IgD-negative memory B cell (primary cell): Measurements from ENCODE around the gene LDLRAD3. TPM values are rescaled to one million over a fixed set of nuclear protein-coding genes. Genes with fewer than 3 reads are reported as not detected.

Source experiments
- H3K27ac Mint-ChIP-seq, 3 donors: one replicate each; pipeline ENCODE4 v1.8.0; 2020 to 2022; ENCODE audit warnings: mild to moderate bottlenecking in 3 of 3, mixed read lengths in 3 of 3, moderate library complexity in 1 of 3
- H3K27me3 Mint-ChIP-seq: one replicate; pipeline ENCODE4 v1.8.0; 2021; ENCODE audit warnings: mixed read lengths
- H3K36me3 Mint-ChIP-seq: one replicate; pipeline ENCODE4 v1.8.0; 2020; ENCODE audit warnings: mild to moderate bottlenecking, mixed read lengths
- H3K4me1 Mint-ChIP-seq, 3 donors: one replicate each; pipeline ENCODE4 v1.8.0; 2020 to 2022; ENCODE audit warnings: mixed read lengths in 3 of 3, mild to moderate bottlenecking in 1 of 3
- H3K4me3 Mint-ChIP-seq, 4 donors: one replicate each; pipeline ENCODE4 v1.8.0; 2020 to 2022; ENCODE audit warnings: mild to moderate bottlenecking in 4 of 4, mixed read lengths in 4 of 4, moderate library complexity in 3 of 4
- H3K9me3 Mint-ChIP-seq, 3 donors: one replicate each; pipeline ENCODE4 v1.8.0; 2020 to 2021; ENCODE audit warnings: mixed read lengths in 3 of 3, mild to moderate bottlenecking in 1 of 3
- polyA plus RNA-seq: library from polyadenylated mRNA; unstranded; fragments of 300-500 nt; fragmentation: Illumina TruSeq; gene quantifications from one replicate; pipeline ENCODE4 v1.2.3, GENCODE V29; 2021

LDLRAD3 gene
- polyA plus RNA-seq, 1 donor from 2014 or later = not detected

DNA sequence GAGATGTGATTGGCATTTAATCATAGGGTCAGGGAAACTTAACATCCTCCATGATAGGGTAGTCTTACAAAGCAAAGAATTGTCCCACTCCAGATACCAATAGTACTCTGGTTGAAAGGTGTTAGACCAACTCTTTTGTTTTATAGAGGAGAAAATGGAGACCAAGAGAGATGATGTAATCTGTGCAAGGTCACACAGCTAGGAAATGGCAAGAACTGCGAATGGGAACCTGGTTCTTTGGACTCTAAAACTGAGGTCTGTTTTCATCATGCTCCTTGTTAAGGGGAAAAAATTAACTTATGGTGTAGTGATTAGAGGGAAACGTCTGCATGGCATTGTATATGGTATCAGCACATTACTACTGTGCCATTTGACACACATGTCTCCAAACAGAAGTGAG is 174.2 kb downstream of the LDLRAD3 start:
- H3K4me1 Mint-ChIP-seq = no peaks in the 10 kb centered on the region
- no peaks in the 10 kb centered on the region for H3K36me3 Mint-ChIP-seq
- no peak overlapping the region for H3K27ac Mint-ChIP-seq
- no peak overlapping the region for H3K4me3 Mint-ChIP-seq
- H3K27me3 Mint-ChIP-seq = peaks cover 2% of the 10 kb centered on the region
- H3K9me3 Mint-ChIP-seq = peaks cover 3 to 5% (median 5%) of the 10 kb centered on the region in 3 donors

DNA sequence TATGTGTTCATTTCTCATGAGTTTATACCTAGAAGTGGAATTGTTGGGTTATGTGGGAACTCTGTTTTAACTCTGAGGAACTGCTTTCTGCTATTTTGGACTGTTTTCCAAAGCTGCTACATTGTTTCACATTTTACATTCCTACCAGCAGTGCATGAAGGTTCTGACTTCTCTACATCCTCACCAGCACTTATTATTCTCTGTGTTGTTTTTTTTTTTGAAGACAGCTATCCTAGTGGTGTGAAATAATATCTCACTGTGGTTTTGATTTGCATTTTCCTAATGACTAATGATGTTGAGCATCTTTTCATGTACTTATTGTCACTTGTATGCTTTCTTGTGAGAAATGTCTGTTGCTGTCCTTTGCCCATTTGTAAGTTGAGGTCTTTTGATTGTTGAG is 175.4 kb downstream of the LDLRAD3 start:
- peaks cover 2% of the 10 kb centered on the region for H3K27me3 Mint-ChIP-seq
- no peaks in the 10 kb centered on the region for H3K4me1 Mint-ChIP-seq
- H3K27ac Mint-ChIP-seq = no peak overlapping the region
- H3K9me3 Mint-ChIP-seq = peaks cover 0 to 5% (median 2%) of the 10 kb centered on the region in 3 donors
- no peaks in the 10 kb centered on the region for H3K36me3 Mint-ChIP-seq
- no peak overlapping the region for H3K4me3 Mint-ChIP-seq

DNA sequence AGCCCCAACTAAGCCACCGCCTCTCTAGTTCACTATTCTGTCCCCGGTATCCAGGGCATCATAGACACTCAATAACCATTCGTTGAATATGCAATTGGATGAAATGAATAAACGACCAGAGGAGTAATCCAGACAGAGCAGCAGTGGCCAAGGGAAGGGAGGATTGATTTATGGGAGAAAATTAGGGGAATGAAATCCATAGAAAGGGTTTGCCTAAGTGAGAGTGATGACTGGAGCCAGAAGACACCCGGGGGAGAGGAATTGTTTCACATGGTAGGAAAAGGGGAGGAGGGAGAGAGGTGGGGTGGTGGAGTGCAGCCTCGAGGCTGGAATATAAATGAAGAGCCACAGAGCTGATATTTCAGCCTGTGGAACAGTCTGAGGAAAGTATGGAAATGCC is 177.2 kb downstream of the LDLRAD3 start:
- Mint-ChIP-seq H3K9me3 (no peaks in the 10 kb centered on the region), H3K27me3 (peaks cover 2% of the 10 kb centered on the region), H3K36me3 (no peaks in the 10 kb centered on the region), H3K27ac (no peak overlapping the region), H3K4me1 (no peaks in the 10 kb centered on the region), H3K4me3 (no peak overlapping the region)

DNA sequence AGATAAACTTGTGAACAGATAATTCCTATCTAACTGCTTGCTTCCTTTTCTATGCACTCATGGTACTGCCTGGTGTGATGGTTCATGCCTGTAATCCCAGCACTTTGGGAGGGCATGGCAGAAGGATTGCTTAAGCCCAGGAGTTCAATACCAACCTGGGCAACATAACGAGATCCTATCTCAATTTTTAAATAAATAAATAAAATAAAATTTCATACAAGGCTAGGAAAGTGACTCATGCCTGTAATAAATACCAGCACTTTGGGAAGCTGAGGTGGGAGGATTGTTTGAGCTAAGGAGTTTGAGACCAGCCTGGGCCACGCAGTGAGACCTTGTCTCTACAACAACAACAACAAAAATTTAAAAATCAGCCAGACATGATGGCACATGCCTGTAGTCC is 178.8 kb downstream of the LDLRAD3 start:
- Mint-ChIP-seq H3K9me3 (no peaks in the 10 kb centered on the region), H3K4me3 (no peak overlapping the region), H3K27ac (no peak overlapping the region), H3K27me3 (peaks cover 2% of the 10 kb centered on the region), H3K4me1 (no peaks in the 10 kb centered on the region), H3K36me3 (no peaks in the 10 kb centered on the region)

DNA sequence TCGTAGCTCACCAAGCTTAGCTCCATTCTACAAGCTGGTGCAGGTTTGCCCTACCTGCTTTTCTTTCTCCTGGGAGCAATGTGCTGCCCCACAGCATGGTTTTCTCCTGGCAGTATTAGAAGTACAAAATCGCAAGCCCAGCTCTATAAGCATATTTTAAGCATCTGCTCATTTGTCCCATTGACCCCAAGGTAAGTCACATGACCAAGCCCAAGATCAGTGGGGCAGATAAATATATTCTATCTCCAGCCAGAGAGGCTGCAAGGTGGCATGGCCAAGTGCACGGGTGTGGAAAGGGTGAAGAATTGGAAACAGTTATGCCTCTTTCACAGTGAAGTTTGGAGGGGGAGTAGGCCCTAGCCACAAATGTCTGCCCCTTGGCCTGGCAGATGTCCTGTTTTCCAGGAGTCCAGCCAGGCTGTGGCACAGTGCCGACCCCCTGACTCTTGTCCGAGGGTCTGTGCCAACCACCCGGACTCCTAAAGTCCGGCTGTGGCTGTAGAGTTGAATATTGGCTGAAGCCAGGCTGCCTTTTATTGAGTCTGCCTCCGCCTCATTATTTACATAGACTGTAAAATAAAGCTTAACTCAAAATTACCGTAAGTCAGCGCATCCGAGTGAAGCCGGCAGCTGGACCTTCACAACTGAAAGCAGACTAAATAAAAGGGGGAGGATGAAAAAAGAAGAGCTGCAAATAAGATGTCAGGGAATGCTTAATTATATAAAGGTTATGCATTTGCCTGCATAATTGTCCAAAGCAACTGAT is 179.7 kb downstream of the LDLRAD3 start:
- Mint-ChIP-seq H3K27ac (no peak overlapping the region), H3K36me3 (no peaks in the 10 kb centered on the region), H3K4me1 (no peaks in the 10 kb centered on the region), H3K4me3 (no peak overlapping the region), H3K27me3 (peaks cover 2% of the 10 kb centered on the region), H3K9me3 (no peaks in the 10 kb centered on the region)

DNA sequence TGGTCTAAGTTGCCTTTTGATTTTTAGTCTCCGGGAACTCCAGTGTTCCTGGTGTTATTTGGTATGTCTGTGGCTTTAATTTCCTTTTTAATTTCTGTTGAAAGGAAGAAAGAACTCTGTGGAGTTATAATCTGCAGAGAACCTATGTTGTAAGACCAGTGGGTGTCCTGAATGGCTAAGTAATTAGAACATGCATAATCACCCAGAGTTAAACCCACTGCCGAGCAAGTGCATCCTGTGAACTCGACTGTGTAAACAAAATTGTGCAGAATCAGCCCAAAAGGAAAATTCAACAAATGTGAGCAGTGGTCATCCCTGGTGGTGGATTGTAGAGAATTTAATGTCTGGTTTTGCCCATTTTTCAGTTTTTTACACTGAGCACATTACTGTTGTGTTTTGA is 182.8 kb downstream of the LDLRAD3 start:
- Mint-ChIP-seq H3K36me3 (no peaks in the 10 kb centered on the region), H3K4me3 (no peak overlapping the region), H3K27ac (no peak overlapping the region), H3K27me3 (peaks cover 2% of the 10 kb centered on the region), H3K9me3 (no peaks in the 10 kb centered on the region), H3K4me1 (no peaks in the 10 kb centered on the region)

DNA sequence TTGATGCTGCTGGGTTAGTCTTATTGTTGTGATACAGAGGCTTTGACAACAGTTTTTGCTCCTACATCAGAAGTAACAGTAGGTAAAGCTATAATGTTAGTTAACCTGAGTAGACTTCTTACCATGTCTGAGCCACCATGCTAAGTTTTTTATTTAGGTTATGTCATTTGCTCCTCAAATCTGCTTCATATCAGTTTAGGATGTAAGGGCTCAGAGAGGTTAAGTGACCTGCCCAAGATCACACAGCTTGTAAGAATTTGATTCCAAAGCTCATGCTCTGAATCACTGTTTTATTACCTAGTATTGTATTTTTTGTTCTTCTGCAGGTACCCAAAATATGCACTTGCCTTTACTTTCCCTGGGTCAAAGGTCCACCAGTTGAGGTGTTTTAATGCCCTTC is 183.7 kb downstream of the LDLRAD3 start:
- H3K4me3 Mint-ChIP-seq = no peak overlapping the region

DNA sequence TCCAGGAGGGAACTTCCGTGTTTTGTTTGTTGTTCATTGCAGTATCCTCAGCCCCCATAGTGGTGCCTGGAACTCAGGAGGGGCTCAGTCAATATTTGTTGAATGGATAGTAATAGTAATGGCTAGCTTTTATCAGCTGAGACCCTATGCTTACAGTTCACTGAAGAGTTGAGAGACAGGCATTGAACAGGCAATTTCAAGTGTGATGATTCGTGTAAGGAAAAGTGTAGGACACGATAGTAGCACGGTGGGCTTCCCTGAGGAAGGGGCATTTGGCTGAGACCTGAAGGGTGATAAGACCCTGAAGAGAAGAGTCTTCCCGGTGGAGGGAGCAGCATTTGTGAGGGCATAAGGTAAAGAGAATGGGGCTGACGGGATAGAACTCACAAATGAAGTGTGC is 186.1 kb downstream of the LDLRAD3 start:
- Mint-ChIP-seq H3K9me3 (no peaks in the 10 kb centered on the region), H3K27me3 (peaks cover 4% of the 10 kb centered on the region), H3K36me3 (no peaks in the 10 kb centered on the region), H3K4me1 (no peaks in the 10 kb centered on the region), H3K27ac (peak overlapping the region in 1 of 3 donors; percentile 27), H3K4me3 (no peak overlapping the region)

More for the DNA sequence above, 183.7 kb downstream of the LDLRAD3 start:
- Mint-ChIP-seq H3K27ac (no peak overlapping the region), H3K4me1 (no peaks in the 10 kb centered on the region), H3K27me3 (peaks cover 4% of the 10 kb centered on the region), H3K36me3 (no peaks in the 10 kb centered on the region), H3K9me3 (no peaks in the 10 kb centered on the region)

DNA sequence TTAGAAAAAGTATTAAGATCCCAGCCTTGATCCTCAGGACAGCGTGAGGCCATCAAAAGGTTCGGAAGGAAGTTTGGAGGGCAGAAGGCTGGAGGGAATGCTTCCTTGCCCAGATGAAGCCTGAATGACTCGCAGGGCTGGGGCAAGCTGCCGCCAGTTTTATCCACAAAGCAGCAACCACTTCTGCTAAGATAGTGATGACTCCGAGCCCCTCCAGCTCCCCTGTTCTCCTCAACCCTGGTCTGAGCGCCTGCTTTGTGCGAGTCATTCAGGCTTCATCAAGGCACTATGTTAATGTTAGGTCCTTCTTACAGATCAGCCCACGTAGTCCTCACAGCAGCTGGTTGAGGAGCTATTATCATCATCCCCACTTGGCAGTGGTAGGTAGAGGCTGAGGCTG is 186.5 kb downstream of the LDLRAD3 start:
- H3K4me1 Mint-ChIP-seq = no peaks in the 10 kb centered on the region
- H3K36me3 Mint-ChIP-seq = no peaks in the 10 kb centered on the region
- H3K27ac Mint-ChIP-seq = no peak overlapping the region
- H3K9me3 Mint-ChIP-seq = no peaks in the 10 kb centered on the region
- peaks cover 6% of the 10 kb centered on the region for H3K27me3 Mint-ChIP-seq
- no peak overlapping the region for H3K4me3 Mint-ChIP-seq

DNA sequence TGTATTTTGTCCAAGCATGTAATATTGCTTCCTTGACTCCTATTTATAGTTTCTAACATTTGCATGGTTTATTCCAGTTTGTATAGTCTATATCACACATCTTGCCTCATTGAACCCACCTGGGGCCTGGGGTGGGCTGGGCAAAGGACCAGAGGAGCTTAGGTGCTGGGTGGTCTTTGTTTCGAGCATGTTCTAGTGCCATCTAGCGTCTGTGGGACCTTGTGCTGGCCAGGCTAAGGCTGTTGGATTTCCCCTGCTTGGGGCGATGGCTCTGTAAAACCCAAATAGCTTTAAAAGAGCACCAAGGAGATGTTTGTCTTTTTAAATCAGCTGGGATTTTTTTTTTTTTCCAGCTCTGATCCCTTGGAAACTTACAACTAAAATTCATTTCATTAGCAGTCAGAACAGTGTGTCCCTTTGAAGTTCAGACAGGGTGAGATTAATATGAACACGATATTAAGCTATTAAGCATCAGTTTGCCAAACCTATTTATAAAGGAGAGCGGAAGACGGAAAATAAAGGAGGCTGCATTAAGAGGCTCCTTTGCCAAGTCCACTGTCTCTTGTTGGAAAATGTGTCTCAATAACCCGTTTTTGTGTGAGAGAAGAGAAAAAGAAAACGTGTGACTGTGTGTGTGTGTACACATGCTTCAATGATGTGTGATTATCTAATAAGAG is 188.0 kb downstream of the LDLRAD3 start:
- H3K4me1 Mint-ChIP-seq = no peaks in the 10 kb centered on the region
- peaks cover 7% of the 10 kb centered on the region for H3K27me3 Mint-ChIP-seq
- no peak overlapping the region for H3K27ac Mint-ChIP-seq
- H3K9me3 Mint-ChIP-seq = no peaks in the 10 kb centered on the region
- no peak overlapping the region for H3K4me3 Mint-ChIP-seq
- H3K36me3 Mint-ChIP-seq = no peaks in the 10 kb centered on the region

DNA sequence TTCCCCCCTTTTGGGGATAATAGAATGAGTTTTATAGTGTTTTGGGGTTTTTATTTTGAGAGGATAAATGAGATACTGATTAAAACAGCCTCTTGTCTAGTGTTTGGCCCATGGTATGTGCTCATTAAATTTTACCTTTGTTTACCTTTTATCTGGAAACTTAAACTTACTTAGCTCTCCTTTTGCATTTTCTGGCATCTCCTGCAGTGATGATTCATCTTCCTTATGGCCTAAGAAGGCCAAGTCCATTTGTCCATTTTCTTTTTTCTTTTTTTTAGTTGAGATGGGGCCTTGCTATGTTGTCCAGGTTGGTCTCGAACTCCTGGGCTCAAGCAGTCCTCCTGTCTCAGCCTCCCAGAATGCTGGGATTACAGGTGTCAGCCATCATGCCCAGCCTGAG is 189.1 kb downstream of the LDLRAD3 start:
- Mint-ChIP-seq H3K27me3 (peaks cover 7% of the 10 kb centered on the region), H3K27ac (no peak overlapping the region), H3K36me3 (no peaks in the 10 kb centered on the region), H3K4me3 (no peak overlapping the region), H3K9me3 (no peaks in the 10 kb centered on the region), H3K4me1 (no peaks in the 10 kb centered on the region)

DNA sequence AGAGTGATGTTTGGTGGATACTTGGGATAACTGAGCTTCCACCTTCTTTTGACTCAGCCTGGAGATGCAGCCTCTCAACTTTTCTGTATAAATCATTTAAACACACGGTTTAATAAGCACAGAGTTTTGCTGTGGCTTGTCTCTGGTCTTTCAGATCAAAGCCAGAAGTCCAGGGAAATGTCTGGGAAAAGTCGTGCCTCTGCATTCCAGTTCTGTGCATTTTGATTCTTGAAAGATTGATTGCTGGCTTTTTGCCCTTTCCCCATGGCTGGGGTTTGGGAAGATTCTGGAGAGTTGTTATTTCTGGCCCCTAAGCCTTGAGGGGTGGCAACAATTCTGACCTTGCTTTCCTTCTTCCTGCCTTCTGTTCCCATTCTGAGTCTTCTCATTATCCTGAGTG is 191.2 kb downstream of the LDLRAD3 start:
- Mint-ChIP-seq H3K4me3 (no peak overlapping the region), H3K36me3 (no peaks in the 10 kb centered on the region), H3K27me3 (peaks cover 7% of the 10 kb centered on the region)

DNA sequence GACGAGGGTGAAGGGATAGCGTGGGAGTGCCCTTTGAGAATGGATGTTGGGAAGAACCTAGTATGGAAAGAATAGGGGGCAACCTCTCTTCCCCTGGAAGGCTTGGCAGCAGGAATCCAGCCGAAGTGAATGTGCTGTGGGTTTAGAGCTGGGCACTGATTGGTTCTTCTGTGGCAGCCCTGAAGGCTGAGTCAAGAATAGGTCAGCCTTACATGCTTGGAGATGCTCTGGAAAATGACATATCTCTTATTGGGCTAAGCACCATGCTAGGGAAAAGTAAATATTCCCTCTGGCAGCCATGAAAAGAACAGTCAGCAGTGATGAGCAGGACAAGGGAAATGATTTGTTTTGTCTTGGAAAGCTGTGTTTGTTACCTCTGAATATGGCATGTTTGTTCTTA is 195.9 kb downstream of the LDLRAD3 start:
- Mint-ChIP-seq H3K36me3 (no peaks in the 10 kb centered on the region), H3K4me3 (no peak overlapping the region), H3K27me3 (peaks cover 5% of the 10 kb centered on the region), H3K27ac (no peak overlapping the region), H3K4me1 (no peaks in the 10 kb centered on the region), H3K9me3 (peaks cover 0 to 1% (median 0%) of the 10 kb centered on the region in 3 donors)

More for the DNA sequence above, 191.2 kb downstream of the LDLRAD3 start:
- Mint-ChIP-seq H3K27ac (no peak overlapping the region), H3K9me3 (peaks cover 0 to 1% (median 0%) of the 10 kb centered on the region in 3 donors), H3K4me1 (no peaks in the 10 kb centered on the region)

DNA sequence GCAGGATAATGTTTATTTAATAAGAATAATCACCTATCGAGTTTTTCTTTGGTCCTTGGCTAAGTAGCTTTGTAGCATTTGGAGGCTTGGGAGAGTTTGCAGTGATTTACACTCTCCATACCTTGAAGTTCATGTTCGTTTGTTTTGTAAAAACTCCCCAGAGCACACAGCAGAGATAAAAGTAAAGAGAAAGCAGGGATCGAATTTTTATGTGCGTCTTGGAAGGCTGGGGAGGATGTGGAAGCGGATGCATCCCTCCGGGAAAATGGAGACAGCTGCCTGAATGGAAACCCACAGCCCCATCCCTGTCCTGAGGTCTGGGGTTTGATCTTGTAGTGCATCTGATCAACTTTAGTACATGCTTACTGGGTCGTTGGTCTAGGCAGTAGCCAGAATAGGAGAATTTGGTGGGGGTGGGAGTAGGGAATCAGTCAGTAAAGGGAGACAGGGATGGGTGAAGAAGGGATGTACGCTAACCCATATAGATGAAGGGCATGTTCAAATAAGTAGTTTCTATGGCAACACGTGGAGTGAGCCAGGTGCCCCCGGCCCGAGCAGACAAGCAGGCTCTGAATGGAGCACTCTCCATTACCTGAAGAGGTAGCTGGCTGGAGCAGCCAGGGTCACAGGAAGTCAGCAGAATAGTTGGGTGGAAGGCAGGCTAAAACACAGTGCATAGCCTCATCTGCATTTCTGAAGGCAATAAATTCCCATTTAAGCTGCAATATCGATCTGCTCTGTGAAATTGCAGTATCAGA is 197.5 kb downstream of the LDLRAD3 start:
- no peaks in the 10 kb centered on the region for H3K4me1 Mint-ChIP-seq
- H3K36me3 Mint-ChIP-seq = no peaks in the 10 kb centered on the region
- H3K4me3 Mint-ChIP-seq = no peak overlapping the region
- H3K27me3 Mint-ChIP-seq = peaks cover 2% of the 10 kb centered on the region
- H3K9me3 Mint-ChIP-seq = peaks cover 0 to 1% (median 0%) of the 10 kb centered on the region in 3 donors
- no peak overlapping the region for H3K27ac Mint-ChIP-seq

DNA sequence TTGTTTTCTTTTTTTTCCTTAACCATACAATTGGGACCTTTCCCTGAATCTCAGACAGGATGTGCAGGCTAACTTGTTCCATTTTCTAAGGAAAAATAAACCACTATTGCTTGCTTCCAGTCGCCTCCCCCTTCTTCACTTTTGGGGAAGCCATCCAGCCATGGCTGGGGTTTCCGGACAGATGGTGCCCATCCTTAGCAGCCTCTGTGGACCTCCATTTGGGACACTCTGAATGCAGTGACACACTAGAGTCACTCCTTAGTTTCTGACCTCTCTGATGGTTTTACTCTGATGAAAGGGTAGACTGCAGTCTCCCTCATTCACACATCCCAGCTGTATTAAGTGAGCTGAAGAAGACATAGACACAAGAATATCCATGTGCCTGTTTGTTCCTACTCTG is 198.1 kb downstream of the LDLRAD3 start:
- Mint-ChIP-seq H3K9me3 (peaks cover 0 to 1% (median 0%) of the 10 kb centered on the region in 3 donors), H3K36me3 (no peaks in the 10 kb centered on the region), H3K27me3 (peaks cover 2% of the 10 kb centered on the region), H3K4me3 (no peak overlapping the region), H3K27ac (no peak overlapping the region), H3K4me1 (no peaks in the 10 kb centered on the region)
